Endothelial cell of umbilical vein (primary cell): Measurements from ENCODE around the gene CTNND2. TPM values are rescaled to one million over a fixed set of nuclear protein-coding genes. Genes with fewer than 3 reads are reported as not detected.

Experiments
- BruUV-seq: library from RNA; stranded (reverse); fragments of 400-500 nt; replicated peaks from 2 replicates; lab custom pipeline; 2021; lab: Mats Ljungman, UMichigan
- CTCF ChIA-PET: fragments of 300-600, 350-600 bp; sonication (Branson Sonifier 250); formaldehyde crosslinking; loops from one replicate; lab custom pipeline; 2021; ENCODE audit warnings: antibody characterized with exemption, inconsistent platforms; lab: Charles Lee
- POLR2A ChIA-PET: fragments of 300-600, 350-600 bp; sonication (Branson Sonifier 250); formaldehyde crosslinking; loops from one replicate; lab custom pipeline; 2021; ENCODE audit warnings: antibody characterized with exemption, inconsistent platforms; lab: Charles Lee
- DNase-seq: peaks from one replicate; pipeline ENCODE4 v3.0.0-alpha.2; 2011; ENCODE audit warnings: low read depth, low spot score
- FAIRE-seq: peaks from 2 replicates; lab custom pipeline; 2011; peaks lifted over from hg19 to GRCh38; lab: Jason Lieb, UNC
- H2AFZ ChIP-seq: 2 replicates; pipeline ENCODE4 v1.6.0; 2012; ENCODE audit warnings: low read depth, low read length, control low read depth, inconsistent platforms
- H3K27ac ChIP-seq: 2 replicates; pipeline ENCODE4 v1.5.1; 2011; ENCODE audit warnings: low read depth, mild to moderate bottlenecking, control low read depth, low read length, moderate library complexity; ENCODE audit not compliant: insufficient read depth
- H3K27me3 ChIP-seq, 2 experiments: 2 replicates each; pipeline versions ENCODE4 v1.6.0 to v1.6.1; 2011; ENCODE audit warnings: low read length in 2 of 2, mixed read lengths in 1 of 2; ENCODE audit not compliant: control insufficient read depth in 2 of 2, insufficient read depth in 2 of 2
- H3K36me3 ChIP-seq, 2 experiments: 2 replicates in 1 of 2; 3 replicates in 1 of 2; pipeline ENCODE4 v1.5.1; 2011; ENCODE audit warnings: low read length in 2 of 2, mild to moderate bottlenecking in 1 of 2, moderate library complexity in 1 of 2; ENCODE audit not compliant: control insufficient read depth in 2 of 2, insufficient read depth in 2 of 2; ENCODE audit errors: extremely low read depth in 1 of 2
- H3K4me1 ChIP-seq: 3 replicates; pipeline ENCODE4 v1.5.1; 2011; ENCODE audit warnings: mild to moderate bottlenecking, low read length; ENCODE audit not compliant: control insufficient read depth, insufficient read depth; ENCODE audit errors: extremely low read depth
- H3K4me2 ChIP-seq: 2 replicates; pipeline ENCODE4 v1.6.1; 2011; ENCODE audit warnings: low read length, control low read depth, mixed read lengths; ENCODE audit not compliant: insufficient read depth
- H3K4me3 ChIP-seq, 3 experiments: fragments of 200-600 bp in 1 of 3; sonication (generic), shearing (Covaris generic) in 1 of 3; replicated peaks in 1 of 3; 2 replicates each; pipeline ENCODE4 v1.5.1; 2011 to 2016; ENCODE audit warnings: control low read depth in 3 of 3, low read length in 3 of 3, mild to moderate bottlenecking in 2 of 3, inconsistent platforms in 1 of 3, low read depth in 1 of 3, moderate library complexity in 1 of 3; ENCODE audit not compliant: insufficient read depth in 1 of 3
- H3K79me2 ChIP-seq: 2 replicates; pipeline ENCODE4 v1.6.0; 2012; ENCODE audit warnings: low read length, inconsistent platforms; ENCODE audit not compliant: control insufficient read depth, insufficient read depth
- H3K9ac ChIP-seq: replicated peaks from 2 replicates; pipeline ENCODE3; 2011; ENCODE audit warnings: low read length, control low read depth; ENCODE audit not compliant: insufficient read depth; ENCODE audit errors: extremely low read depth
- H3K9me1 ChIP-seq: replicated peaks from 3 replicates; pipeline ENCODE4 v1.6.0; 2011; ENCODE audit warnings: mild to moderate bottlenecking, low read length; ENCODE audit not compliant: control insufficient read depth, insufficient read depth; ENCODE audit errors: extremely low read depth
- H3K9me3 ChIP-seq: replicated peaks from 2 replicates; pipeline ENCODE4 v1.5.1; 2012; ENCODE audit warnings: low read length, inconsistent platforms; ENCODE audit not compliant: control insufficient read depth, insufficient read depth
- H4K20me1 ChIP-seq: replicated peaks from 2 replicates; pipeline ENCODE3; 2011; ENCODE audit warnings: mild to moderate bottlenecking, low read length; ENCODE audit not compliant: control insufficient read depth, insufficient read depth; ENCODE audit errors: extremely low read depth
- FOS ChIP-seq: IDR thresholded peaks from 2 replicates; pipeline ENCODE4 v1.6.1; 2011; ENCODE audit warnings: mild to moderate bottlenecking, low read length, moderate library complexity, borderline replicate concordance; ENCODE audit not compliant: insufficient read depth
- MYC ChIP-seq: IDR thresholded peaks from one replicate; pipeline ENCODE4 v1.6.1; 2011; ENCODE audit warnings: mild to moderate bottlenecking, low read depth, low read length
- POLR2AphosphoS5 ChIP-seq: IDR thresholded peaks from 2 replicates; pipeline ENCODE4 v1.6.1; 2012; ENCODE audit warnings: low read depth, mild to moderate bottlenecking, control low read depth, low read length, moderate library complexity; ENCODE audit not compliant: insufficient read depth
- dilution Hi-C: fragments of 300-500 bp; cut with MboI; formaldehyde crosslinking; loops from one replicate; pipeline ENCODE4 v1.15.0; 2019; ENCODE audit warnings: low sequenced_read_pairs; ENCODE audit not compliant: extremely low pct_ligation_motif_present
- intact Hi-C: fragments of 100-400 bp; cut with micrococcal nuclease; formaldehyde crosslinking; loops from one replicate; pipeline ENCODE4 v1.10.0; 2022
- polyA plus RNA-seq, 4 experiments: library from polyadenylated mRNA; depleted of rRNA in 3 of 4; stranded (reverse) in 3 of 4; unstranded in 1 of 4; fragments of >200 nt; gene quantifications; 2 replicates each; pipeline versions ENCODE4 v1.2.1 to v1.2.3, GENCODE V29; 2011 to 2012; ENCODE audit warnings: missing spikeins in 1 of 4
- total RNA-seq: library from RNA; stranded (reverse); gene quantifications from 2 replicates; pipeline ENCODE4 v1.2.3, GENCODE V29; 2021
- TF ChIP-seq, protein P1 (sequence below), 2 donors: IDR thresholded peaks; 1 replicate in 1 of 2; 2 replicates in 1 of 2; pipeline ENCODE4 v1.5.1; 2011; ENCODE audit warnings: low read length in 2 of 2, mild to moderate bottlenecking in 2 of 2, moderate library complexity in 2 of 2, control low read depth in 1 of 2, inconsistent platforms in 1 of 2, low read depth in 1 of 2; ENCODE audit not compliant: insufficient read depth in 1 of 2; ENCODE audit errors: extremely low read depth in 1 of 2
- TF ChIP-seq, protein P2 (sequence below): IDR thresholded peaks from 2 replicates; pipeline ENCODE4 v1.6.1; 2011; ENCODE audit not compliant: insufficient read depth, insufficient read length

CTNND2 gene
- total and polyA plus RNA-seq, 2 donors (not counting 3 experiments of a cell fraction or from before 2014, with no cell fraction given) = not detected

DNA sequence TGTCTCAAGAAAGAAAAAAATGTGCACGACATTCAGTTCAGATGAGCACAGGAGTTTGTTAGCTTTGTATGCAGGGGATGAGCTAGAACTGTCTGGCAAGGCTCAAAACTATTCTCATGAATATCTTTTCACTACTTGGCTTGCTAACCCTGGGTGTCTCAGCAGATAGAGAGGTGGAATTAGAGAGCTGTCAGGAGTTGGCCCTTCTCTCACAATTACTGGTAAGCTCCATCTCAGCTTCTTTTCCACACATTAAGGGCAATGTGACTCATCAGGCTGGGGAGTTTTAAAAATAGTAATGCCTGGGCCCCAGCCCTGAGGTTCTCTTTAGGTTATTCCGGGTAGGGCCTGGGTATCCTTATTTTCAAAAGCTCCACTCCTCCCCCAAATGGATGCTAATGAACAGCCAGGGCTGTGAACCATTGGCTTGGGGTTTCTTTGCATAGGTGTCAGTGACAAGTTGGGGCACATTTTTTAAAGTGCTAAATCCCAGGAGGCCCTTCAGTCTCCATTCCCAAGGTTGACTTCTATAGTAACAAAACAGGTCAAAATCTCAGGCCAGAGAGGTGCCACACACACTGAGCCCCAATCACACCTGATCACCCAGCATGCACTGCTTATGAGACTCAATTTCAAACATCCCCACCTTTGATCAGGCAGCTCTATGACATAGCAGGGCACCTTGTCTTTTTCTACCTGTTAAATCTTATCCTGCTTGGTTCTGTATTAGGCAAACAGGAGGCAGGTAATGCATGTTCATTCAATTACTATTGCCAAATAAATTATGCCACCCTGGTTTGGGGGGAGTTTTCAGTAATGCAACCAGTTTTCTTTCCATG, 903.5 kb downstream of the CTNND2 start:
- ChIA-PET POLR2A (no interaction called here), CTCF (interaction anchor here (1.6 kb wide), 1 partner anchor 12 kb away, joined by 4 read pairs; no protein-coding TSS in a partner anchor)
- Histone ChIP-seq H3K79me2 (no peaks in the 10 kb centered on the region), H3K9me3 (no peaks in the 10 kb centered on the region), H3K4me2 (no peak overlapping the region), H3K36me3 (no peaks in the 10 kb centered on the region), H3K27me3 (no peaks in the 10 kb centered on the region), H3K27ac (no peak overlapping the region), H3K9ac (no peak overlapping the region), H3K4me3 (no peak overlapping the region), H4K20me1 (no peaks in the 10 kb centered on the region), H2AFZ (no peak overlapping the region), H3K9me1 (no peaks in the 10 kb centered on the region), H3K4me1 (no peaks in the 10 kb centered on the region)
- DNase-seq = no peak
- intact Hi-C loops = no loop called here
- dilution Hi-C loops = no loop called here
- FAIRE-seq = no peak
- TF ChIP-seq, protein P1, sequence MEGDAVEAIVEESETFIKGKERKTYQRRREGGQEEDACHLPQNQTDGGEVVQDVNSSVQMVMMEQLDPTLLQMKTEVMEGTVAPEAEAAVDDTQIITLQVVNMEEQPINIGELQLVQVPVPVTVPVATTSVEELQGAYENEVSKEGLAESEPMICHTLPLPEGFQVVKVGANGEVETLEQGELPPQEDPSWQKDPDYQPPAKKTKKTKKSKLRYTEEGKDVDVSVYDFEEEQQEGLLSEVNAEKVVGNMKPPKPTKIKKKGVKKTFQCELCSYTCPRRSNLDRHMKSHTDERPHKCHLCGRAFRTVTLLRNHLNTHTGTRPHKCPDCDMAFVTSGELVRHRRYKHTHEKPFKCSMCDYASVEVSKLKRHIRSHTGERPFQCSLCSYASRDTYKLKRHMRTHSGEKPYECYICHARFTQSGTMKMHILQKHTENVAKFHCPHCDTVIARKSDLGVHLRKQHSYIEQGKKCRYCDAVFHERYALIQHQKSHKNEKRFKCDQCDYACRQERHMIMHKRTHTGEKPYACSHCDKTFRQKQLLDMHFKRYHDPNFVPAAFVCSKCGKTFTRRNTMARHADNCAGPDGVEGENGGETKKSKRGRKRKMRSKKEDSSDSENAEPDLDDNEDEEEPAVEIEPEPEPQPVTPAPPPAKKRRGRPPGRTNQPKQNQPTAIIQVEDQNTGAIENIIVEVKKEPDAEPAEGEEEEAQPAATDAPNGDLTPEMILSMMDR (IDR thresholded peaks at IDR 0.05; ENCODE audit: extremely low read depth in 1 of 2, insufficient read depth in 1 of 2, low read depth in 1 of 2, low read length in 2 of 2) = no peak
- TF ChIP-seq, protein P2, sequence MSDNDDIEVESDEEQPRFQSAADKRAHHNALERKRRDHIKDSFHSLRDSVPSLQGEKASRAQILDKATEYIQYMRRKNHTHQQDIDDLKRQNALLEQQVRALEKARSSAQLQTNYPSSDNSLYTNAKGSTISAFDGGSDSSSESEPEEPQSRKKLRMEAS = no peak
- TF ChIP-seq FOS (no peak), POLR2AphosphoS5 (no peak), MYC (no peak)
- BruUV-seq = no TSS peak
